PC-9 (cell line): ENCODE results near the gene BCL11B.

Experiments used
- CTCF ChIP-seq: fragments of 200-600 bp; sonication (generic); conservative IDR thresholded peaks from 2 replicates; pipeline ENCODE4 v1.6.1; 2017; ENCODE audit warnings: mixed run types, antibody characterized with exemption, mild to moderate bottlenecking, moderate library complexity
- EZH2 ChIP-seq: fragments of 200-600 bp; sonication (generic); IDR thresholded peaks from 2 replicates; pipeline ENCODE4 v1.8.0; 2017; ENCODE audit warnings: antibody characterized with exemption, low read depth

GRCh38 chr14:99199846-99200653, 71.9 kb downstream of the BCL11B start:
- TF ChIP-seq CTCF = no peak
- TF ChIP-seq EZH2 = no peak
